H1 (cell line): ENCODE data around the gene AIG1. TPM values are rescaled to one million over a fixed set of nuclear protein-coding genes. Genes with fewer than 3 reads are reported as not detected.

ENCODE experiments used
- CTCF ChIA-PET: fragments of 300-600 bp; sonication (Branson Sonifier 250); formaldehyde crosslinking; loops from one replicate; lab custom pipeline; 2021; ENCODE audit not compliant: partially characterized antibody; lab: Charles Lee
- POLR2A ChIA-PET: fragments of 300-600 bp; sonication (Branson Sonifier 250); formaldehyde crosslinking; loops from one replicate; lab custom pipeline; 2021; ENCODE audit warnings: inconsistent platforms; ENCODE audit not compliant: partially characterized antibody; lab: Charles Lee
- DNase-seq, 2 experiments: peaks; one replicate each; pipeline versions ENCODE4 v3.0.0 to v3.0.0-alpha.2; 2010 to 2022; ENCODE audit warnings: low spot score in 2 of 2, low read depth in 1 of 2, mixed read lengths in 1 of 2
- FAIRE-seq: peaks from 2 replicates; lab custom pipeline; 2011; peaks lifted over from hg19 to GRCh38; lab: Jason Lieb, UNC
- H2AFZ ChIP-seq: 2 replicates; pipeline ENCODE4 v1.8.1; 2012; ENCODE audit warnings: low read length, inconsistent platforms
- H2AK5ac ChIP-seq: 2 replicates; pipeline ENCODE4 v1.6.1; 2013; ENCODE audit warnings: low read depth, low read length
- H2BK120ac ChIP-seq: replicated peaks from 2 replicates; pipeline ENCODE3; 2013; ENCODE audit warnings: low read depth, low read length, inconsistent platforms
- H2BK12ac ChIP-seq: 2 replicates; pipeline ENCODE4 v1.6.1; 2013; ENCODE audit warnings: low read depth, low read length
- H2BK15ac ChIP-seq: 2 replicates; pipeline ENCODE4 v1.6.1; 2013; ENCODE audit warnings: low read length
- H2BK20ac ChIP-seq: 2 replicates; pipeline ENCODE4 v1.6.1; 2013; ENCODE audit warnings: low read length
- H2BK5ac ChIP-seq: 2 replicates; pipeline ENCODE4 v1.6.1; 2013; ENCODE audit warnings: low read depth, low read length
- H3K14ac ChIP-seq: 2 replicates; pipeline ENCODE4 v1.6.1; 2013; ENCODE audit warnings: inconsistent platforms; ENCODE audit not compliant: insufficient read length
- H3K18ac ChIP-seq: 2 replicates; pipeline ENCODE4 v1.6.1; 2013; ENCODE audit warnings: low read length; ENCODE audit errors: extremely low read depth
- H3K23ac ChIP-seq: 2 replicates; pipeline ENCODE4 v1.6.1; 2013; ENCODE audit warnings: inconsistent platforms; ENCODE audit not compliant: insufficient read length
- H3K23me2 ChIP-seq: 2 replicates; pipeline ENCODE4 v1.6.1; 2013; ENCODE audit warnings: low read depth, low read length
- H3K27ac ChIP-seq: 2 replicates; pipeline ENCODE4 v1.6.1; 2011; ENCODE audit warnings: low read depth, low read length, inconsistent platforms
- H3K27me3 ChIP-seq, 4 experiments: replicated peaks in 1 of 4; 1 replicate in 1 of 4; 2 replicates in 3 of 4; pipeline versions ENCODE4 v1.6.1 to v1.8.1; 2011 to 2013; ENCODE audit warnings: low read length in 3 of 4, mild to moderate bottlenecking in 3 of 4, inconsistent platforms in 2 of 4, mixed read lengths in 2 of 4, moderate library complexity in 1 of 4; ENCODE audit not compliant: control insufficient read depth in 3 of 4, insufficient read depth in 3 of 4; ENCODE audit errors: extremely low read depth in 1 of 4
- H3K36me3 ChIP-seq, 4 experiments: 2 replicates each; pipeline versions ENCODE4 v1.6.1 to v1.8.1; 2011 to 2013; ENCODE audit warnings: mild to moderate bottlenecking in 4 of 4, low read length in 3 of 4, moderate library complexity in 2 of 4, control low read depth in 1 of 4, inconsistent platforms in 1 of 4; ENCODE audit not compliant: insufficient read depth in 4 of 4, control insufficient read depth in 2 of 4
- H3K4ac ChIP-seq: replicated peaks from 2 replicates; pipeline ENCODE3; 2013; ENCODE audit warnings: low read length, low read depth, mixed read lengths, inconsistent platforms; ENCODE audit not compliant: insufficient read length
- H3K4me1 ChIP-seq, 4 experiments: replicated peaks in 1 of 4; 1 replicate in 1 of 4; 2 replicates in 3 of 4; pipeline versions ENCODE4 v1.6.1 to v1.8.1; 2011 to 2013; ENCODE audit warnings: low read length in 3 of 4, inconsistent platforms in 2 of 4, mixed read lengths in 1 of 4; ENCODE audit not compliant: insufficient read depth in 4 of 4, control insufficient read depth in 3 of 4
- H3K4me2 ChIP-seq, 2 experiments: 2 replicates each; pipeline versions ENCODE4 v1.6.1 to v1.8.1; 2011 to 2013; ENCODE audit warnings: low read depth in 2 of 2, low read length in 2 of 2, control low read depth in 1 of 2, inconsistent platforms in 1 of 2, mild to moderate bottlenecking in 1 of 2; ENCODE audit not compliant: insufficient read depth in 1 of 2
- H3K4me3 ChIP-seq, 4 experiments: fragments of 200-600, 300-600 bp in 1 of 4; sonication (generic), shearing (Covaris generic), sonication (Bioruptor Twin) in 1 of 4; 2 replicates each; pipeline versions ENCODE4 v1.5.1 to v1.8.1; 2011 to 2016; ENCODE audit warnings: low read length in 4 of 4, low read depth in 3 of 4, control low read depth in 2 of 4, inconsistent platforms in 2 of 4, mild to moderate bottlenecking in 2 of 4, mixed read lengths in 1 of 4, moderate library complexity in 1 of 4; ENCODE audit not compliant: insufficient read depth in 2 of 4; ENCODE audit errors: extremely low read depth in 1 of 4
- H3K56ac ChIP-seq: replicated peaks from 2 replicates; pipeline ENCODE3; 2013; ENCODE audit warnings: low read depth, mild to moderate bottlenecking, mixed read lengths, low read length, inconsistent platforms; ENCODE audit not compliant: insufficient read length
- H3K79me1 ChIP-seq: 2 replicates; pipeline ENCODE4 v1.6.1; 2013; ENCODE audit warnings: low read depth, low read length, control low read depth
- H3K79me2 ChIP-seq, 2 experiments: 2 replicates each; pipeline versions ENCODE4 v1.6.1 to v1.8.1; 2012 to 2013; ENCODE audit warnings: low read length in 2 of 2, mild to moderate bottlenecking in 2 of 2, inconsistent platforms in 1 of 2; ENCODE audit not compliant: insufficient read depth in 2 of 2, control insufficient read depth in 1 of 2
- H3K9ac ChIP-seq, 4 experiments: replicated peaks in 1 of 4; 1 replicate in 1 of 4; 2 replicates in 3 of 4; pipeline versions ENCODE4 v1.6.1 to v1.8.1; 2011 to 2013; ENCODE audit warnings: low read depth in 3 of 4, low read length in 3 of 4, control low read depth in 2 of 4, mild to moderate bottlenecking in 2 of 4, moderate library complexity in 2 of 4, inconsistent platforms in 1 of 4; ENCODE audit errors: extremely low read depth in 1 of 4
- H3K9me3 ChIP-seq, 2 experiments: 2 replicates each; pipeline versions ENCODE4 v1.6.1 to v1.8.1; 2012 to 2013; ENCODE audit warnings: mild to moderate bottlenecking in 2 of 2, moderate library complexity in 2 of 2, control low read depth in 1 of 2, inconsistent platforms in 1 of 2, low read depth in 1 of 2, low read length in 1 of 2, mixed read lengths in 1 of 2; ENCODE audit not compliant: insufficient read depth in 2 of 2
- H4K20me1 ChIP-seq, 2 experiments: replicated peaks in 1 of 2; 2 replicates each; pipeline versions ENCODE3 to v1.8.1; 2011 to 2013; ENCODE audit warnings: inconsistent platforms in 2 of 2, low read length in 2 of 2, mild to moderate bottlenecking in 1 of 2; ENCODE audit not compliant: insufficient read depth in 2 of 2, control insufficient read depth in 1 of 2
- H4K5ac ChIP-seq: 2 replicates; pipeline ENCODE4 v1.6.1; 2013; ENCODE audit warnings: low read length, low read depth, mixed read lengths, inconsistent platforms; ENCODE audit not compliant: insufficient read length
- H4K8ac ChIP-seq: 2 replicates; pipeline ENCODE4 v1.8.0; 2013; ENCODE audit warnings: mild to moderate bottlenecking, moderate library complexity, low read length, inconsistent platforms; ENCODE audit not compliant: insufficient read depth; ENCODE audit errors: extremely low read depth
- H4K91ac ChIP-seq: replicated peaks from 2 replicates; pipeline ENCODE3; 2013; ENCODE audit warnings: low read length, mixed read lengths, inconsistent platforms; ENCODE audit not compliant: insufficient read length
- BRCA1 ChIP-seq: IDR thresholded peaks from 2 replicates; pipeline ENCODE4 v1.6.1; 2012; ENCODE audit warnings: low read depth, low read length, improper control_type of control experiment
- CBX8 ChIP-seq: fragments of 300-800, 300-1000 bp; sonication (generic); IDR thresholded peaks from 2 replicates; pipeline ENCODE4 v1.7.1; 2016; ENCODE audit warnings: low read depth, low read length, borderline replicate concordance
- EGR1 ChIP-seq: IDR thresholded peaks from 2 replicates; pipeline ENCODE4 v1.6.1; 2011; ENCODE audit warnings: low read depth, low read length, borderline replicate concordance
- GABPA ChIP-seq: IDR thresholded peaks from 2 replicates; pipeline ENCODE4 v1.6.1; 2011; ENCODE audit warnings: mild to moderate bottlenecking, low read length, moderate library complexity, borderline replicate concordance; ENCODE audit not compliant: insufficient read depth
- JUN ChIP-seq: IDR thresholded peaks from 2 replicates; pipeline ENCODE4 v1.6.1; 2011; ENCODE audit warnings: low read depth, mild to moderate bottlenecking, improper control_type of control experiment, low read length
- KDM1A ChIP-seq: fragments of 200-600, 300-600 bp; sonication (generic); IDR thresholded peaks from 2 replicates; pipeline ENCODE4 v1.7.1; 2016; ENCODE audit warnings: mild to moderate bottlenecking, low read length, borderline replicate concordance
- POLR2AphosphoS5 ChIP-seq: IDR thresholded peaks from 2 replicates; pipeline ENCODE4 v1.6.1; 2011; ENCODE audit warnings: low read depth, low read length
- RFX5 ChIP-seq: IDR thresholded peaks from 2 replicates; pipeline ENCODE4 v1.6.1; 2011; ENCODE audit warnings: low read depth, low read length, improper control_type of control experiment, borderline replicate concordance
- SUZ12 ChIP-seq: fragments of 200-600 bp; sonication (generic); IDR thresholded peaks from 2 replicates; pipeline ENCODE4 v1.6.1; 2012; ENCODE audit warnings: mild to moderate bottlenecking, inconsistent platforms, low read length, moderate library complexity, mixed read lengths
- TAF7 ChIP-seq: optimal IDR thresholded peaks from 2 replicates; pipeline ENCODE3; 2011; ENCODE audit warnings: low read depth, mild to moderate bottlenecking, inconsistent platforms, low read length, moderate library complexity, borderline replicate concordance
- USF2 ChIP-seq: IDR thresholded peaks from 2 replicates; pipeline ENCODE4 v1.6.1; 2011; ENCODE audit warnings: low read length, improper control_type of control experiment
- WGBS, 2 experiments: shearing (Covaris generic) in 1 of 2; methylation state at CpG; one replicate each; pipeline versions ENCODE4 v1.1.6 to v1.1.7; 2013 to 2015; ENCODE audit warnings: low lambda C conversion rate in 2 of 2, mixed read lengths in 2 of 2, inconsistent platforms in 1 of 2, low coverage in 1 of 2, missing lambda C conversion rate in 1 of 2; ENCODE audit not compliant: insufficient replicate concordance in 2 of 2, insufficient coverage in 1 of 2, insufficient read length in 1 of 2; ENCODE audit errors: extremely low coverage in 1 of 2, missing lambda C conversion rate in 1 of 2; 5-methylcytosine and 5-hydroxymethylcytosine counted together
- polyA plus RNA-seq, 7 experiments: library from polyadenylated mRNA; depleted of rRNA in 3 of 7; stranded (reverse) in 5 of 7; unstranded in 2 of 7; fragments of >200 nt in 5 of 7; fragments of 200-250 nt in 2 of 7; gene quantifications; 1 replicate in 5 of 7; 2 replicates in 1 of 7; 4 replicates in 1 of 7; pipeline versions ENCODE4 v1.2.1 to v1.2.3, GENCODE V29; 2011 to 2013; ENCODE audit warnings: missing spikeins in 2 of 7, mixed read lengths in 2 of 7
- total RNA-seq: library from RNA; stranded (reverse); fragmentation: NEBNext Ultra II Directional; extraction: Animal tissue kit (Norgen Biotek cat#: 25700); gene quantifications from 2 replicates; pipeline ENCODE4 v1.2.1, GENCODE V29; 2021

Gene AIG1
- total and polyA plus RNA-seq, 2 of the 8 experiments (the other 6 are each of a cell fraction or from before 2014, with no cell fraction given), result 56.6 to 58.4 TPM

- no peaks in the 10 kb centered on the region for H4K20me1 ChIP-seq
- no peak overlapping the region for H4K8ac ChIP-seq
- WGBS, 2 experiments, result 90% methylated on average over 8 of the region's 8 CpGs; no CpG with 5 or more reads in 1 of the 2 experiments
- no peak overlapping the region for H2BK120ac ChIP-seq
- no peak for FAIRE-seq
- H4K91ac ChIP-seq, result no peak overlapping the region
- no peak for DNase-seq
- H2AK5ac ChIP-seq, result no peak overlapping the region
- no peaks in the 10 kb centered on the region for H3K4me1 ChIP-seq
- H3K4ac ChIP-seq, result no peak overlapping the region
- H2BK12ac ChIP-seq, result no peak overlapping the region
- no peak overlapping the region for H3K56ac ChIP-seq
- no peak overlapping the region for H2BK15ac ChIP-seq
- TF ChIP-seq KDM1A (no peak), CBX8 (no peak), SUZ12 (no peak), RFX5 (no peak), USF2 (no peak), POLR2AphosphoS5 (no peak), TAF7 (no peak), JUN (no peak), GABPA (no peak), BRCA1 (no peak), EGR1 (no peak)
- H3K27ac ChIP-seq, result no peak overlapping the region
- no peak overlapping the region for H3K23ac ChIP-seq
- no peak overlapping the region for H3K14ac ChIP-seq
- no peak overlapping the region for H2BK20ac ChIP-seq
- peaks cover 0 to 2% (median 0%) of the 10 kb centered on the region in 4 experiments; a peak in 3 of 8 replicates for H3K36me3 ChIP-seq
- H2AFZ ChIP-seq, result no peak overlapping the region
- POLR2A ChIA-PET, result no interaction called here
- no peak overlapping the region for H3K9ac ChIP-seq
- H3K4me3 ChIP-seq, result no peak overlapping the region
- H4K5ac ChIP-seq, result no peak overlapping the region
- no peaks in the 10 kb centered on the region for H3K79me1 ChIP-seq
- no peaks in the 10 kb centered on the region for H3K27me3 ChIP-seq
- no peaks in the 10 kb centered on the region for H3K23me2 ChIP-seq
- H3K4me2 ChIP-seq, result no peak overlapping the region
- H3K79me2 ChIP-seq, result no peaks in the 10 kb centered on the region
- CTCF ChIA-PET, result interaction anchor here (0.7 to 1.7 kb wide), 3 partner anchors 9 to 45 kb away, joined by 3 to 5 read pairs (median 3); no protein-coding TSS in a partner anchor
- H3K18ac ChIP-seq, result no peak overlapping the region
- no peak overlapping the region for H2BK5ac ChIP-seq
- H3K9me3 ChIP-seq, result no peaks in the 10 kb centered on the region
These were observed 126.7 kb downstream of the AIG1 start for GRCh38 chr6:143187238-143187923.
